Astrocyte of the spinal cord (primary cell): ENCODE data around the gene NEMF.
"Not testable (repeated sequence)": the region's sequence is repeated elsewhere in the genome, so short reads cannot be mapped to it uniquely, and the experiment has no call there.

ENCODE experiments used
- DNase-seq: peaks from one replicate; pipeline ENCODE4 v3.0.0; 2011; ENCODE audit warnings: low read depth, low spot score
- H3K4me3 ChIP-seq: 2 replicates; pipeline ENCODE4 v1.5.1; 2011; ENCODE audit warnings: low read depth, mild to moderate bottlenecking, low read length, moderate library complexity
- in situ Hi-C: cut with HindIII; loops from 2 replicates; pipeline ENCODE4 v1.10.0; 2017; ENCODE audit warnings: low sequenced_read_pairs
- TF ChIP-seq, protein P1 (sequence below): IDR thresholded peaks from 2 replicates; pipeline ENCODE4 v1.5.1; 2012; ENCODE audit warnings: low read depth, mild to moderate bottlenecking, low read length, inconsistent platforms

The NEMF gene

DNA sequence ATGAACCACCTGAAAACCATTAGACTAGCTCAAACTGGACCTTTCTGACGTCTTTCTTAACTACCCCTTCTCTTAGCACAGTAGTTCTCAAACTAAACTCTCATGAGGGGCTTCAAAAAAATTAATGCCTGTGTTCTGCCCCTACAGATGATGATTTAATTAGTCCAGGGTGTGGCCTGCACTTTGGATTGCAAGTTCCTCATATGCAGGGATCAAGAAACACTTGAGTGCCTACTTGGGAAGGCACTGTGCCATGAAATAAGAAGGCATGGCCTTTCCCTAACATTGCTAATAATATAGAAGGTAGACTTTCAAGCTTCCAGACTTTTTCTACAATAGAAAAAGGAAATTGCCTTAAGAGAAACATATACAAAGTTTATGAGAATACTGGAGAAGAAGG, 107.4 kb downstream of the NEMF start:
- TF ChIP-seq, protein P1, sequence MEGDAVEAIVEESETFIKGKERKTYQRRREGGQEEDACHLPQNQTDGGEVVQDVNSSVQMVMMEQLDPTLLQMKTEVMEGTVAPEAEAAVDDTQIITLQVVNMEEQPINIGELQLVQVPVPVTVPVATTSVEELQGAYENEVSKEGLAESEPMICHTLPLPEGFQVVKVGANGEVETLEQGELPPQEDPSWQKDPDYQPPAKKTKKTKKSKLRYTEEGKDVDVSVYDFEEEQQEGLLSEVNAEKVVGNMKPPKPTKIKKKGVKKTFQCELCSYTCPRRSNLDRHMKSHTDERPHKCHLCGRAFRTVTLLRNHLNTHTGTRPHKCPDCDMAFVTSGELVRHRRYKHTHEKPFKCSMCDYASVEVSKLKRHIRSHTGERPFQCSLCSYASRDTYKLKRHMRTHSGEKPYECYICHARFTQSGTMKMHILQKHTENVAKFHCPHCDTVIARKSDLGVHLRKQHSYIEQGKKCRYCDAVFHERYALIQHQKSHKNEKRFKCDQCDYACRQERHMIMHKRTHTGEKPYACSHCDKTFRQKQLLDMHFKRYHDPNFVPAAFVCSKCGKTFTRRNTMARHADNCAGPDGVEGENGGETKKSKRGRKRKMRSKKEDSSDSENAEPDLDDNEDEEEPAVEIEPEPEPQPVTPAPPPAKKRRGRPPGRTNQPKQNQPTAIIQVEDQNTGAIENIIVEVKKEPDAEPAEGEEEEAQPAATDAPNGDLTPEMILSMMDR = no peak
- in situ Hi-C loops = no loop called here
- DNase-seq = no peak
- no peak overlapping the region for H3K4me3 ChIP-seq

DNA sequence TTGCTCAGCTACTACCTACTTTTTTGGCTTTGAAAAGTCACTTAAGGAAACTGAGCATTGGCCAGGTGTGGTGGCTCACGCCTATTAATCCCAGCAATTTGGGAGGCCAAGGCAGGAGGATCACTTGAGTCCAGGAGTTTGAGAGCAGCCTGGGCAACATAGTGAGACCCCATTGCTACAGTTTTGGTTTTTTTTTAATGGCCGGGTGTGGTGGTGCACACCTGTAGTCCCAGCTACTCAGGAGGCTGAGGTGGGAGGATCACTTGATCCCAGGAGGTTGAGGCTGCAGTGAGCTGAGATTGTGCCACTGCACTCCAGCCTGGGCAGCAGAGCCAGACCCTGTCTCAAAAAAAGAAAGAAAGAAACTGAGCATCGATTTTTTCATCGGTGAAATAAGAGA, 116.9 kb downstream of the NEMF start:
- DNase-seq, H3K4me3 ChIP-seq, in situ Hi-C loops: not testable (repeated sequence)

DNA sequence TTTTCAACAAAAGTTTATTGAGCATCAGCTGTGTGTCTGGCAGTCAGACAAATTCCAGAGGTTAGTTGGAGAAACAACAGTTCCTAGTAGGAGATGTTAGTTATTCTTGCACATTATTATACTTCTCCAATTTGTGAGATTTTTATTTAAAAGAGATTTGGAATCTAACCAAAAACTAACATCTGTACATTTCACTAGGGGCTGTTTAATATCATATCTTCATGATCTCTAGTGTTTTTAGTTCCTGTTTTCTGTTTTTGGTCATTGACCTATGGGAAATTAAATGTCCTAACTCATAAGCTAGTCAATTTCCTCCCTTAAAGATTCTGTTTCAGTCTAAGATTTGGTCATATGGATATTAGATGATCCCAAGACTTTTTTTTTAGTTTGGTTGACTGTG, 118.8 kb downstream of the NEMF start:
- DNase-seq = no peak
- TF ChIP-seq, protein P1 = no peak
- in situ Hi-C loops = no loop called here
- no peak overlapping the region for H3K4me3 ChIP-seq

DNA sequence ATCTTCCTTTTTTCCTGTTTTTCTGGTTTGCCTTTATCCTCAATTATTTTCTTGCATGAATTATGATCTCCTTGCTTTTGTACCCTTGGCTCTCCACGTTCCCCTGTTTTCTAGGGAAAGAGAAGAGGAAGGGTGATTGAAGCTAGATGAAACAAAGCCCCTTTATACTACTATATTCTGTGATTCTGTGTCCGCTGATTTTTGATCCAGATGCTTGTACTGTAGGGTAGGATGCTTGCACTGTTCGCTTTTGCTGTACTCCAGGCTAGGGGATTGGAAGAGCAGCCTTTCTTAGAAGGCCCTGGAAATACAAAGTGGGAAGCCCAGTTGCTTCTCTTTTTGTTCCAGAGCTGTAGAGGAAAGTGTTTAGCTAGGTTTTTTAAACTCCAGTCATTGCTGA, 119.7 kb downstream of the NEMF start:
- H3K4me3 ChIP-seq = no peak overlapping the region
- in situ Hi-C loops = no loop called here
- no peak for DNase-seq
- TF ChIP-seq, protein P1 = no peak
